HG03060 (cell line): ENCODE data around the gene POLG2.
"Not testable (repeated sequence)": the region's sequence is repeated elsewhere in the genome, so short reads cannot be mapped to it uniquely, and the experiment has no call there.

Experiments
- ATAC-seq: cut with Tn5 transposase; IDR thresholded peaks from one replicate; pipeline ENCODE4 v1.9.1; 2021; ENCODE audit warnings: low read depth, moderate number of reproducible peaks; ENCODE audit not compliant: unreplicated experiment

Gene POLG2

GRCh38 chr17:64443086-64443760 is 53.6 kb downstream of the POLG2 start:
- no peak for ATAC-seq

- no peak for ATAC-seq
Measured at GRCh38 chr17:64442541-64442971, 54.3 kb downstream of the POLG2 start.

DNA sequence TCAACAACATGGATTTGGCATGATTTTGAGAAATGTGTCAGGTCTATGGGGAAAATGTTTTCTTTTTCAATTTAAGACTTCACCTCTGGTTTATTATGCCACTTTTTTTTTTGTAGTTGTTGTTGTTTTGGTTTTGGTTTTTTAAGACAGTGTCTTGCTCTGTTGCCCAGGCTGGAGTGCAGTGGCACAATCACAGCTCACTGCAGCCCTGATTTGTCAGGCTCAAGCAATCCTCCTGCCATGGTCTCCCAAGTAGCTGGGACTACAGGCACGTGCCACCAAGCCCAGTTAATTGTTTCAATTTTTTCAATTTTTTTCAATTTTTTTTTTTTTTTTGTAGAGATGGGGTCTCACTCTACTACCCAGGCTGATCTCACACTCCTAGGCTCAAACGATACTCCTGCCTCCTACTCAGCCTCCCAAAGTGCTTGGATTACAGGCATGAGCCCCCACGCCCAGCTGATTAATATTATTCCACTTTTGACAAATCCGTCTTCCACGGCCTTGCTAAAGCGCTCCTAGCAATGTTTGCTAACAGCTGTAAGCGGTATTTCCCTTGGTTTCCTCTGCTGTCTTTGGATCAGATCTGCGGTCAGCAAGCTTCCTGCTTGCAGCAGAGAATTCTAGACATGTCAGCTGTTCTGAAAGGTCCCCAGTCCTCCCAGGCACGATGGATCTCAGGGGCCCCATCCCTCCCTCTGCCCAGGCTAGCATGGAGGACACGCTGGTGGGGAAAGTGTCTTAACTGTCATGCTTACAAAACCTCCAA is 54.9 kb downstream of the POLG2 start:
- no peak for ATAC-seq

DNA sequence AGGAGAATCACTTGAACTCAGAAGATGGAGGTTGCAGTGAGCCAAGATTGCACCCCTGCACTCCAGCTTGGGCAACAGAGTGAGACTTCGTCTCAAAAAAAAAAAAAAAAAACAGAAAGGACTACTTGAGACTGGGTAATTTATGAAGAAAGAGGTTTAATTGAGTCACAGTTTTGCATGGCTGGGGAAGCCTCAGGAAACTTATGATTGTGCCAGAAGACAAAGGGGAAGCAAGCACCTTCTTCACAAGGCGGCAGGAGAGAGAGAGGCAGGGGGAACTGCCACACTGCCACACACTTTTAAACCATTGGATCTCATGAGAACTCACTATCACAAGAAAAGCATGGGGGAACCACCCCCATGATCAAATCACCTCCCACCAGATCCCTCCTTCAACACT is 56.9 kb downstream of the POLG2 start:
- no peak for ATAC-seq

DNA sequence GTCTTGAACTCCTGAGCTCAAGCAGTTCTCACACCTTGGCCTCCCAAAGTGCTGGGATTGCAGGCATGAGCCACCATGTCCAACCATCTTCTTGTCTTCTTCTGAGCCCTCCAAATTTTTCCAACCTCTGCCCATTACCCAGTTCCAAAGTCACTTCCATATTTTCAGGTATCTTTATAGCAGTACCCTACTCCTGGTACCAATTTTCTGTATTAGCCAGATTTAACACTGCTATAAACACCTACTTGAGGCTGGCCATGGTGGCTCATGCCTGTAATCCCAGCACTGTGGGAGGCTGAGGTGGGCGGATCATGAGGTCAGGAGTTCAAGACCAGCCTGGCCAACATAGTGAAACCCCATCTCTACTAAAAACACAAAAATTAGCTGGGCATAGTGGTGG is 57.3 kb downstream of the POLG2 start:
- ATAC-seq = not testable (repeated sequence)

GRCh38 chr17:64437944-64438525 is 58.8 kb downstream of the POLG2 start:
- no peak for ATAC-seq

- no peak for ATAC-seq
Measured at GRCh38 chr17:64431534-64431933, 65.3 kb downstream of the POLG2 start.

DNA sequence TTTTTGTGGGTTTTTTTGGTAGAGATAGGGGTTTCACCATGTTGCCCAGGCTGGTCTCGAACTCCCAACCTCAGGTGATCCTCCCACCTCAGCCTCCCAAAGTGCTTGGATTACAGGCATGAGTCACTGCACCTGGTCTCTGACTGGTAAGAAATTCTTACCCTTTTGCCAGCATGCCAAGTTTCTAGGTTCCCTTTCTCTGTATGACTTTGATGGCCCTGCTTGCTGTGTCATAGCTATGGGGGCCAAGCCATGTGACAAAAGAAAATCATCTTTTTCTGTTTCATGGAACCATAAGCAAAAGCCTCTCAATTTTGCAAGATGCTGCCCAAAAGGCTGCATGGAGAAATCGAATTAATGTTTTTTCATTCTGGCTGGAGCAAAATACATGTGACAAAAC is 66.8 kb downstream of the POLG2 start:
- not testable (repeated sequence) for ATAC-seq

DNA sequence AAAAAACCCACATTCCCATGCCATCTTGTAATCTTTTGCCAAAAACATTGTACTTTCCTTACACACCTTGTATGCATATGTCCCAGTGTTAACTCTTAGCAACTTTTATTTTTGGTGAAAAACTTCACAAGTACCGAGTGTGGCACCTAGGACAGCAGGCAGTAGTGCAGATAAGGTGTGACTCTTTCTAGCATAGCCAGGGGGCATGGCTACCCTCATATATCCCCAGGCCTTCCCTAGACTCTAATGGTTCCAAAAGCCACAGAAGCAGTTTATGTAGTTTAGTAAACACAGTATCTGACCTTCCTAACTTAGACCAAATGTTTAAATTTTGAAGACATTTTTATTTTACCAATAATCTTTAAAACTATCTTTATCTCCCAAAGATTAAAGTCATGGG is 68.4 kb downstream of the POLG2 start:
- no peak for ATAC-seq
